CD14-positive monocyte (primary cell): ENCODE measurements around the gene SETX. TPM values are rescaled to one million over a fixed set of nuclear protein-coding genes. Genes with fewer than 3 reads are reported as not detected.

Experiments used
- DNase-seq, 3 donors: peaks; one replicate each; pipeline ENCODE4 v3.0.0-alpha.2; 2011 to 2022
- H2AFZ ChIP-seq: 2 replicates; pipeline ENCODE4 v1.6.0; 2012; ENCODE audit warnings: mild to moderate bottlenecking, low read depth, low read length, inconsistent platforms; ENCODE audit not compliant: insufficient read depth, poor library complexity, severe bottlenecking
- H3K27ac ChIP-seq, 2 donors: 1 replicate in 1 of 2; 2 replicates in 1 of 2; pipeline ENCODE4 v1.5.1; 2012 to 2013; ENCODE audit warnings: low read length in 2 of 2, control low read depth in 1 of 2, inconsistent platforms in 1 of 2, low read depth in 1 of 2, mild to moderate bottlenecking in 1 of 2
- H3K27me3 ChIP-seq, 2 donors: one replicate each; pipeline versions ENCODE4 v1.6.0 to v1.6.1; 2011 to 2013; ENCODE audit warnings: low read length in 2 of 2; ENCODE audit not compliant: control insufficient read depth in 2 of 2, insufficient read depth in 2 of 2
- H3K36me3 ChIP-seq, 2 donors: replicated peaks in 1 of 2; 1 replicate in 1 of 2; 2 replicates in 1 of 2; pipeline versions ENCODE4 v1.5.1 to v1.6.1; 2012 to 2013; ENCODE audit warnings: low read length in 2 of 2, control low read depth in 1 of 2, inconsistent platforms in 1 of 2, mild to moderate bottlenecking in 1 of 2; ENCODE audit not compliant: insufficient read depth in 2 of 2, control insufficient read depth in 1 of 2
- H3K4me1 ChIP-seq, 2 donors: 1 replicate in 1 of 2; 2 replicates in 1 of 2; pipeline versions ENCODE4 v1.5.1 to v1.6.1; 2012 to 2013; ENCODE audit warnings: low read length in 2 of 2, control low read depth in 1 of 2, inconsistent platforms in 1 of 2, mild to moderate bottlenecking in 1 of 2, moderate library complexity in 1 of 2; ENCODE audit not compliant: insufficient read depth in 2 of 2, control insufficient read depth in 1 of 2
- H3K4me2 ChIP-seq: replicated peaks from 2 replicates; pipeline ENCODE3; 2012; ENCODE audit warnings: low read length, moderate library complexity, mild to moderate bottlenecking; ENCODE audit not compliant: poor library complexity, severe bottlenecking; ENCODE audit errors: extremely low read depth
- H3K4me3 ChIP-seq, 3 experiments: fragments of 200-600 bp in 1 of 3; sonication (generic) in 1 of 3; replicated peaks in 1 of 3; 1 replicate in 2 of 3; 2 replicates in 1 of 3; pipeline ENCODE4 v1.5.1; 2011 to 2013; ENCODE audit warnings: low read length in 3 of 3, mild to moderate bottlenecking in 3 of 3, control low read depth in 2 of 3, low read depth in 2 of 3, inconsistent platforms in 1 of 3, moderate library complexity in 1 of 3
- H3K79me2 ChIP-seq: 2 replicates; pipeline ENCODE4 v1.6.0; 2012; ENCODE audit warnings: mild to moderate bottlenecking, control low read depth, inconsistent platforms, low read length, moderate library complexity; ENCODE audit not compliant: insufficient read depth
- H3K9ac ChIP-seq: 2 replicates; pipeline ENCODE4 v1.6.0; 2017; ENCODE audit warnings: low read length, mild to moderate bottlenecking; ENCODE audit not compliant: insufficient read depth, poor library complexity, severe bottlenecking
- H3K9me3 ChIP-seq, 2 donors: replicated peaks in 1 of 2; 1 replicate in 1 of 2; 2 replicates in 1 of 2; pipeline versions ENCODE4 v1.5.1 to v1.6.1; 2012 to 2013; ENCODE audit warnings: low read length in 2 of 2, control low read depth in 1 of 2; ENCODE audit not compliant: control insufficient read depth in 1 of 2, insufficient read depth in 1 of 2
- H4K20me1 ChIP-seq: 2 replicates; pipeline ENCODE4 v1.6.0; 2012; ENCODE audit warnings: mild to moderate bottlenecking, low read length, control low read depth, moderate library complexity; ENCODE audit not compliant: insufficient read depth
- H3K27ac Mint-ChIP-seq, 7 donors: one replicate each; pipeline ENCODE4 v1.8.0; 2020; ENCODE audit warnings: mild to moderate bottlenecking in 7 of 7, mixed read lengths in 7 of 7, moderate library complexity in 6 of 7, inconsistent platforms in 2 of 7
- H3K27me3 Mint-ChIP-seq, 3 donors: one replicate each; pipeline ENCODE4 v1.8.0; 2021 to 2022; ENCODE audit warnings: low read depth in 3 of 3, mild to moderate bottlenecking in 3 of 3, mixed read lengths in 3 of 3, moderate library complexity in 3 of 3, inconsistent platforms in 1 of 3
- H3K36me3 Mint-ChIP-seq, 2 donors: one replicate each; pipeline ENCODE4 v1.8.0; 2020; ENCODE audit warnings: mixed read lengths in 2 of 2, inconsistent platforms in 1 of 2, mild to moderate bottlenecking in 1 of 2
- H3K4me1 Mint-ChIP-seq: one replicate; pipeline ENCODE4 v1.8.0; 2020; ENCODE audit warnings: mild to moderate bottlenecking, mixed read lengths
- H3K4me3 Mint-ChIP-seq, 2 donors: one replicate each; pipeline ENCODE4 v1.8.0; 2020; ENCODE audit warnings: mild to moderate bottlenecking in 2 of 2, mixed read lengths in 2 of 2, moderate library complexity in 1 of 2
- H3K9me3 Mint-ChIP-seq, 7 donors: one replicate each; pipeline ENCODE4 v1.8.0; 2020 to 2022; ENCODE audit warnings: mixed read lengths in 7 of 7, mild to moderate bottlenecking in 6 of 7, moderate library complexity in 6 of 7, inconsistent platforms in 2 of 7
- CTCF ChIP-seq: fragments of 200-600 bp; IDR thresholded peaks from one replicate; pipeline ENCODE4 v1.8.0; 2022; ENCODE audit warnings: antibody characterized with exemption, mild to moderate bottlenecking
- WGBS: methylation state at CpG from one replicate; pipeline ENCODE4 v1.1.5; 2013; ENCODE audit warnings: missing lambda C conversion rate; ENCODE audit not compliant: insufficient coverage; 5-methylcytosine and 5-hydroxymethylcytosine counted together
- intact Hi-C, 2 donors: fragments of 100-400 bp; cut with micrococcal nuclease; formaldehyde crosslinking; loops; one replicate each; pipeline versions ENCODE4 v1.15.0 to v1.15.1; 2023
- polyA plus RNA-seq, 3 donors: library from polyadenylated mRNA; depleted of rRNA in 1 of 3; unstranded in 2 of 3; stranded (reverse) in 1 of 3; fragments of 300-500 nt in 2 of 3; fragments of >200 nt in 1 of 3; fragmentation: Illumina TruSeq in 2 of 3; gene quantifications; 1 replicate in 2 of 3; 2 replicates in 1 of 3; pipeline ENCODE4 v1.2.3, GENCODE V29; 2012 to 2021

SETX gene
- polyA plus RNA-seq, 3 donors: 18.4 to 31.7 (median 24.2) TPM

- Histone ChIP-seq H2AFZ (peak overlapping the region; percentile 83), H3K27me3 (peaks cover 2 to 37% of the 10 kb centered on the region in 2 donors), H3K4me1 (peaks cover 30 to 44% of the 10 kb centered on the region in 2 donors), H3K9me3 (no peaks in the 10 kb centered on the region), H3K4me2 (peak overlapping the region; percentile 99), H3K36me3 (no peaks in the 10 kb centered on the region), H3K79me2 (no peaks in the 10 kb centered on the region), H3K4me3 (peak overlapping the region; percentile 63 to 84 (median 74)), H3K27ac (peak overlapping the region in 1 of 2 donors; percentile 45), H4K20me1 (no peaks in the 10 kb centered on the region), H3K9ac (peak overlapping the region; percentile 64)
- 0% methylated on average over 33 of the region's 33 CpGs for WGBS
- H3K4me3 Mint-ChIP-seq: peak overlapping the region; percentile 97 to 99
- peaks cover 14 to 58% (median 51%) of the 10 kb centered on the region in 3 donors for H3K27me3 Mint-ChIP-seq
- DNase-seq: no peak
- peaks cover 31% of the 10 kb centered on the region for H3K4me1 Mint-ChIP-seq
- no peak for TF ChIP-seq CTCF
- H3K27ac Mint-ChIP-seq: peak overlapping the region; percentile 82 to 95 (median 91)
- peaks cover 0 to 2% (median 0%) of the 10 kb centered on the region in 7 donors for H3K9me3 Mint-ChIP-seq
- no peaks in the 10 kb centered on the region for H3K36me3 Mint-ChIP-seq
- intact Hi-C loops: loop anchor here in 1 of 2 donors (10.0 kb wide), 1 partner anchor 167 kb away; the partner anchor contains the start of gene MED27
These were observed 113.3 kb downstream of the SETX start for GRCh38 chr9:132241483-132241839.

GRCh38 chr9:132240841-132241482 is 113.8 kb downstream of the SETX start:
- H3K9me3 ChIP-seq: no peaks in the 10 kb centered on the region
- H3K4me3 Mint-ChIP-seq: peak overlapping the region; percentile 97 to 99
- H3K27ac Mint-ChIP-seq: peak overlapping the region; percentile 82 to 95 (median 91)
- DNase-seq: peak; percentile 93 to 98 (median 97)
- peaks cover 33 to 49% of the 10 kb centered on the region in 2 donors for H3K4me1 ChIP-seq
- H3K9ac ChIP-seq: peak overlapping the region; percentile 64
- TF ChIP-seq CTCF: no peak
- H3K4me3 ChIP-seq: peak overlapping the region; percentile 63 to 84 (median 74)
- H3K36me3 Mint-ChIP-seq: no peaks in the 10 kb centered on the region
- H3K4me1 Mint-ChIP-seq: peaks cover 35% of the 10 kb centered on the region
- H2AFZ ChIP-seq: peak overlapping the region; percentile 83
- H3K27me3 Mint-ChIP-seq: peaks cover 11 to 53% (median 46%) of the 10 kb centered on the region in 3 donors
- peak overlapping the region; percentile 99 for H3K4me2 ChIP-seq
- peaks cover 0 to 2% (median 0%) of the 10 kb centered on the region in 7 donors for H3K9me3 Mint-ChIP-seq
- no peaks in the 10 kb centered on the region for H4K20me1 ChIP-seq
- intact Hi-C loops: loop anchor here in 1 of 2 donors (10.0 kb wide), 1 partner anchor 166 kb away; the partner anchor contains the start of gene MED27
- no peaks in the 10 kb centered on the region for H3K36me3 ChIP-seq
- H3K79me2 ChIP-seq: no peaks in the 10 kb centered on the region
- WGBS: 4% methylated on average over 62 of the region's 63 CpGs
- H3K27ac ChIP-seq: peak overlapping the region in 1 of 2 donors; percentile 45
- H3K27me3 ChIP-seq: peaks cover 2 to 32% of the 10 kb centered on the region in 2 donors
